Ovary (tissue), 3 donors: ENCODE measurements around the gene NRDE2.

ENCODE experiments used
- CTCF ChIP-seq, 3 donors: fragments of 450-650 bp in 2 of 3; fragments of 200-600 bp in 1 of 3; IDR thresholded peaks; one replicate each; pipeline versions ENCODE4 v1.5.1 to v1.8.0; 2016 to 2022; ENCODE audit warnings: antibody characterized with exemption in 3 of 3, mild to moderate bottlenecking in 1 of 3
- POLR2A ChIP-seq: fragments of 450-650 bp; IDR thresholded peaks from one replicate; pipeline ENCODE4 v1.6.1; 2017; ENCODE audit warnings: antibody characterized with exemption, mild to moderate bottlenecking, moderate library complexity
- donor health status: DM: no; HTN: no; CAD: no.

GRCh38 chr14:90263748-90264449 is 67.8 kb downstream of the NRDE2 start:
- TF ChIP-seq CTCF (IDR thresholded peaks at IDR 0.05) (no peak), POLR2A (no peak)
